DND-41 (cell line): ENCODE measurements around the gene SLC48A1.

Experiments
- EZH2 ChIP-seq: IDR thresholded peaks from 3 replicates; pipeline ENCODE4 v1.6.1; 2012; ENCODE audit warnings: borderline replicate concordance, low read depth, mild to moderate bottlenecking, moderate library complexity, low read length, inconsistent platforms; ENCODE audit not compliant: severe bottlenecking
- TF ChIP-seq, protein P1 (sequence below): IDR thresholded peaks from 2 replicates; pipeline ENCODE4 v1.5.1; 2012; ENCODE audit warnings: borderline replicate concordance, low read length, moderate library complexity, mild to moderate bottlenecking; ENCODE audit not compliant: poor library complexity, severe bottlenecking; ENCODE audit errors: extremely low read depth

- no peak for TF ChIP-seq EZH2
- TF ChIP-seq, protein P1, sequence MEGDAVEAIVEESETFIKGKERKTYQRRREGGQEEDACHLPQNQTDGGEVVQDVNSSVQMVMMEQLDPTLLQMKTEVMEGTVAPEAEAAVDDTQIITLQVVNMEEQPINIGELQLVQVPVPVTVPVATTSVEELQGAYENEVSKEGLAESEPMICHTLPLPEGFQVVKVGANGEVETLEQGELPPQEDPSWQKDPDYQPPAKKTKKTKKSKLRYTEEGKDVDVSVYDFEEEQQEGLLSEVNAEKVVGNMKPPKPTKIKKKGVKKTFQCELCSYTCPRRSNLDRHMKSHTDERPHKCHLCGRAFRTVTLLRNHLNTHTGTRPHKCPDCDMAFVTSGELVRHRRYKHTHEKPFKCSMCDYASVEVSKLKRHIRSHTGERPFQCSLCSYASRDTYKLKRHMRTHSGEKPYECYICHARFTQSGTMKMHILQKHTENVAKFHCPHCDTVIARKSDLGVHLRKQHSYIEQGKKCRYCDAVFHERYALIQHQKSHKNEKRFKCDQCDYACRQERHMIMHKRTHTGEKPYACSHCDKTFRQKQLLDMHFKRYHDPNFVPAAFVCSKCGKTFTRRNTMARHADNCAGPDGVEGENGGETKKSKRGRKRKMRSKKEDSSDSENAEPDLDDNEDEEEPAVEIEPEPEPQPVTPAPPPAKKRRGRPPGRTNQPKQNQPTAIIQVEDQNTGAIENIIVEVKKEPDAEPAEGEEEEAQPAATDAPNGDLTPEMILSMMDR, result no peak
These were observed 3.6 kb downstream of the SLC48A1 start for GRCh38 chr12:47776471-47777143.
